Fibroblast of lung (primary cell): Measurements from ENCODE around the gene TMEM208. TPM values are rescaled to one million over a fixed set of nuclear protein-coding genes. Genes with fewer than 3 reads are reported as not detected.

Source experiments
- polyA plus RNA-seq, 2 donors: library from polyadenylated mRNA; depleted of rRNA in 1 of 2; stranded (reverse) in 1 of 2; unstranded in 1 of 2; fragments of >200 nt; gene quantifications; 2 replicates each; pipeline ENCODE4 v1.2.1, GENCODE V29; 2011 to 2012; ENCODE audit warnings: missing spikeins in 1 of 2
- total RNA-seq: library from RNA; depleted of rRNA; stranded (reverse); fragments of >200 nt; gene quantifications from 2 replicates; pipeline ENCODE4 v1.2.1, GENCODE V29; 2014

Gene TMEM208
- total and polyA plus RNA-seq, 2 donors (not counting 1 experiment from before 2014, with no cell fraction given), result 26.3 to 43.2 TPM

Other genes with a start within 250 kb of the TMEM208 start
- 2.1 TPM in 2 replicates for gene CES4A, start 238.5 kb upstream of the TMEM208 start, total RNA-seq
- 1.3 and 2.3 TPM in 2 replicates for gene CES4A, start 238.5 kb upstream of the TMEM208 start, polyA plus RNA-seq
- gene CBFB, start 198.0 kb upstream of the TMEM208 start, total RNA-seq, result 51.7 and 63.7 TPM in 2 replicates
- 64.1 and 100 TPM in 2 replicates for gene CBFB, start 198.0 kb upstream of the TMEM208 start, polyA plus RNA-seq
- gene PHAF1, start 117.2 kb upstream of the TMEM208 start, total RNA-seq, result 15.2 and 18.3 TPM in 2 replicates
- 21.5 and 23.0 TPM in 2 replicates for gene PHAF1, start 117.2 kb upstream of the TMEM208 start, polyA plus RNA-seq
- gene B3GNT9, start 76.1 kb upstream of the TMEM208 start, total RNA-seq, result 29.3 and 34.7 TPM in 2 replicates
- 23.2 and 29.6 TPM in 2 replicates for gene B3GNT9, start 76.1 kb upstream of the TMEM208 start, polyA plus RNA-seq
- gene TRADD, start 67.2 kb upstream of the TMEM208 start, total RNA-seq, result 18.0 and 20.8 TPM in 2 replicates
- 5.8 and 7.6 TPM in 2 replicates for gene TRADD, start 67.2 kb upstream of the TMEM208 start, polyA plus RNA-seq
- gene FBXL8, start 67.2 kb upstream of the TMEM208 start, total RNA-seq, result 9.8 and 10.4 TPM in 2 replicates
- gene FBXL8, start 67.2 kb upstream of the TMEM208 start, polyA plus RNA-seq, result 2.4 and 4.0 TPM in 2 replicates
- gene HSF4, start 62.4 kb upstream of the TMEM208 start, total RNA-seq, result 25.8 and 31.3 TPM in 2 replicates
- gene HSF4, start 62.4 kb upstream of the TMEM208 start, polyA plus RNA-seq, result 1.9 and 6.4 TPM in 2 replicates
- 12.8 and 23.3 TPM in 2 replicates for gene NOL3, start 56.6 kb upstream of the TMEM208 start, total RNA-seq
- gene NOL3, start 56.6 kb upstream of the TMEM208 start, polyA plus RNA-seq, result 6.2 and 8.0 TPM in 2 replicates
- 21.8 and 28.4 TPM in 2 replicates for gene MATCAP1, start 43.2 kb upstream of the TMEM208 start, total RNA-seq
- 12.7 and 16.6 TPM in 2 replicates for gene MATCAP1, start 43.2 kb upstream of the TMEM208 start, polyA plus RNA-seq
- gene EXOC3L1, start 37.0 kb upstream of the TMEM208 start, total RNA-seq, result 0.26 and 0.33 TPM in 2 replicates
- gene EXOC3L1, start 37.0 kb upstream of the TMEM208 start, polyA plus RNA-seq, result 0.09 TPM in 1 of 2 replicates, not detected in the other
- 42.4 and 48.3 TPM in 2 replicates for gene E2F4, start 35.0 kb upstream of the TMEM208 start, total RNA-seq
- 59.9 and 70.4 TPM in 2 replicates for gene E2F4, start 35.0 kb upstream of the TMEM208 start, polyA plus RNA-seq
- gene ELMO3, start 28.0 kb upstream of the TMEM208 start, total RNA-seq, result 0.26 and 0.33 TPM in 2 replicates
- 0.36 and 0.42 TPM in 2 replicates for gene ELMO3, start 28.0 kb upstream of the TMEM208 start, polyA plus RNA-seq
- gene FHOD1, start 20.4 kb downstream of the TMEM208 start, total RNA-seq, result 7.1 and 13.9 TPM in 2 replicates
- 25.8 and 32.7 TPM in 2 replicates for gene FHOD1, start 20.4 kb downstream of the TMEM208 start, polyA plus RNA-seq
- gene SLC9A5, start 21.8 kb downstream of the TMEM208 start, total RNA-seq, result 1.0 and 2.3 TPM in 2 replicates
- gene SLC9A5, start 21.8 kb downstream of the TMEM208 start, polyA plus RNA-seq, result 1.9 and 2.0 TPM in 2 replicates
- gene PLEKHG4, start 52.4 kb downstream of the TMEM208 start, total RNA-seq, result 23.6 and 37.7 TPM in 2 replicates
- 9.9 and 11.5 TPM in 2 replicates for gene PLEKHG4, start 52.4 kb downstream of the TMEM208 start, polyA plus RNA-seq
- under 0.01 and 0.17 TPM in 2 replicates for gene KCTD19, start 99.6 kb downstream of the TMEM208 start, total RNA-seq
- 0.10 TPM in 1 of 2 replicates, not detected in the other for gene KCTD19, start 99.6 kb downstream of the TMEM208 start, polyA plus RNA-seq
- 0.51 and 0.66 TPM in 2 replicates for gene LRRC36, start 99.7 kb downstream of the TMEM208 start, total RNA-seq
- 0.06 and 0.38 TPM in 2 replicates for gene LRRC36, start 99.7 kb downstream of the TMEM208 start, polyA plus RNA-seq
- 1.5 and 3.8 TPM in 2 replicates for gene TPPP3, start 166.4 kb downstream of the TMEM208 start, total RNA-seq
- gene TPPP3, start 166.4 kb downstream of the TMEM208 start, polyA plus RNA-seq, result 2.9 and 6.5 TPM in 2 replicates
- 4.4 and 6.4 TPM in 2 replicates for gene ZDHHC1, start 189.3 kb downstream of the TMEM208 start, total RNA-seq
- gene ZDHHC1, start 189.3 kb downstream of the TMEM208 start, polyA plus RNA-seq, result 2.3 and 2.7 TPM in 2 replicates
- under 0.01 TPM in 1 of 2 replicates, not detected in the other for gene HSD11B2, start 204.0 kb downstream of the TMEM208 start, total RNA-seq
- gene HSD11B2, start 204.0 kb downstream of the TMEM208 start, polyA plus RNA-seq, result 0.09 and 0.15 TPM in 2 replicates